H1 (cell line): ENCODE data around the gene IKZF2.

Experiments
- ASH2L ChIP-seq: fragments of 200-600, 300-600 bp; sonication (generic); IDR thresholded peaks from one replicate; pipeline ENCODE4 v1.7.1; 2017; ENCODE audit warnings: low read length
- BCL11A ChIP-seq, 2 experiments: IDR thresholded peaks; one replicate each; pipeline ENCODE4 v1.6.1; 2011; ENCODE audit warnings: low read depth in 2 of 2, low read length in 2 of 2, mild to moderate bottlenecking in 2 of 2
- EZH2 ChIP-seq: fragments of 200-600 bp; sonication (generic); IDR thresholded peaks from 2 replicates; pipeline ENCODE4 v1.7.1; 2012; ENCODE audit warnings: low read depth, mild to moderate bottlenecking, moderate library complexity, low read length, inconsistent platforms; ENCODE audit not compliant: severe bottlenecking
- HDAC2 ChIP-seq, 2 experiments: fragments of 300-600 bp in 1 of 2; sonication (generic) in 1 of 2; IDR thresholded peaks; 2 replicates each; pipeline ENCODE4 v1.6.1; 2011 to 2012; ENCODE audit warnings: low read depth in 2 of 2, low read length in 2 of 2, mild to moderate bottlenecking in 2 of 2, moderate library complexity in 2 of 2, borderline replicate concordance in 1 of 2, inconsistent platforms in 1 of 2
- MAFK ChIP-seq: IDR thresholded peaks from 2 replicates; pipeline ENCODE4 v1.6.1; 2012; ENCODE audit warnings: low read depth, mild to moderate bottlenecking, improper control_type of control experiment, low read length
- POLR2A ChIP-seq, 2 experiments: IDR thresholded peaks; 1 replicate in 1 of 2; 2 replicates in 1 of 2; pipeline ENCODE4 v1.6.1; 2011; ENCODE audit warnings: low read depth in 2 of 2, low read length in 2 of 2, mild to moderate bottlenecking in 2 of 2; ENCODE audit errors: control extremely low read depth in 1 of 2
- POLR2AphosphoS5 ChIP-seq: IDR thresholded peaks from 2 replicates; pipeline ENCODE4 v1.6.1; 2011; ENCODE audit warnings: low read depth, low read length
- TEAD4 ChIP-seq: IDR thresholded peaks from 2 replicates; pipeline ENCODE4 v1.6.1; 2012; ENCODE audit warnings: low read depth, low read length, inconsistent platforms, mixed read lengths
- TF ChIP-seq, protein P1 (sequence below), 3 experiments: IDR thresholded peaks; 1 replicate in 2 of 3; 2 replicates in 1 of 3; pipeline versions ENCODE4 v1.5.1 to v1.6.1; 2011; ENCODE audit warnings: low read length in 3 of 3, mild to moderate bottlenecking in 3 of 3, inconsistent platforms in 2 of 3, low read depth in 1 of 3, moderate library complexity in 1 of 3; ENCODE audit not compliant: insufficient read depth in 1 of 3; ENCODE audit errors: control extremely low read depth in 1 of 3
- TF ChIP-seq, protein P2 (sequence below): IDR thresholded peaks from 2 replicates; pipeline ENCODE4 v1.6.1; 2012; ENCODE audit warnings: low read length, inconsistent platforms

DNA sequence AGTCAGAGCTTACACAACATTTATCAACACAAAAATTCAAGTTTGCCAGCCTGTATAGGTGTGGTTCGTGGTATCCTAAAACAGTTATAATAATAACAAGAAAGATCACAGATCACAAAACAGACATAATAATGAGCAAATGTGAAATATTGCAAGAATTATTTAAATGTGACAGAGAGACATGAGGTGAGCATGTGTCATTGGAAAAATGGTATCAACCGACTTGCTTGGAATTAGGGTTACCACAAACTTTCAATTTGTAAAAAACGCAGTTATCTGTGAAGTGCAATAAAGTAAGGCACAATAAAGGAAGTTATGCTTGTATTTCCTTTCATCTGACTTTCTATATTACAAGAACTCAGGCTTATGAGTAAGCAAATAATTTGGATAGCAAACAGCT lies 116.8 kb downstream of the IKZF2 start:
- TF ChIP-seq ASH2L (no peak), POLR2A (IDR thresholded peaks at IDR 0.05; ENCODE audit: control extremely low read depth in 1 of 2, low read depth in 2 of 2, low read length in 2 of 2) (no peak), POLR2AphosphoS5 (no peak), MAFK (no peak), EZH2 (no peak), TEAD4 (no peak), BCL11A (IDR thresholded peaks at IDR 0.05; ENCODE audit: low read depth in 2 of 2, low read length in 2 of 2) (no peak), HDAC2 (IDR thresholded peaks at IDR 0.05; ENCODE audit: borderline replicate concordance in 1 of 2, low read depth in 2 of 2, low read length in 2 of 2) (no peak)
- TF ChIP-seq, protein P1, sequence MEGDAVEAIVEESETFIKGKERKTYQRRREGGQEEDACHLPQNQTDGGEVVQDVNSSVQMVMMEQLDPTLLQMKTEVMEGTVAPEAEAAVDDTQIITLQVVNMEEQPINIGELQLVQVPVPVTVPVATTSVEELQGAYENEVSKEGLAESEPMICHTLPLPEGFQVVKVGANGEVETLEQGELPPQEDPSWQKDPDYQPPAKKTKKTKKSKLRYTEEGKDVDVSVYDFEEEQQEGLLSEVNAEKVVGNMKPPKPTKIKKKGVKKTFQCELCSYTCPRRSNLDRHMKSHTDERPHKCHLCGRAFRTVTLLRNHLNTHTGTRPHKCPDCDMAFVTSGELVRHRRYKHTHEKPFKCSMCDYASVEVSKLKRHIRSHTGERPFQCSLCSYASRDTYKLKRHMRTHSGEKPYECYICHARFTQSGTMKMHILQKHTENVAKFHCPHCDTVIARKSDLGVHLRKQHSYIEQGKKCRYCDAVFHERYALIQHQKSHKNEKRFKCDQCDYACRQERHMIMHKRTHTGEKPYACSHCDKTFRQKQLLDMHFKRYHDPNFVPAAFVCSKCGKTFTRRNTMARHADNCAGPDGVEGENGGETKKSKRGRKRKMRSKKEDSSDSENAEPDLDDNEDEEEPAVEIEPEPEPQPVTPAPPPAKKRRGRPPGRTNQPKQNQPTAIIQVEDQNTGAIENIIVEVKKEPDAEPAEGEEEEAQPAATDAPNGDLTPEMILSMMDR (IDR thresholded peaks at IDR 0.05; ENCODE audit: control extremely low read depth in 1 of 3, insufficient read depth in 1 of 3, low read depth in 1 of 3, low read length in 3 of 3): no peak
- TF ChIP-seq, protein P2, sequence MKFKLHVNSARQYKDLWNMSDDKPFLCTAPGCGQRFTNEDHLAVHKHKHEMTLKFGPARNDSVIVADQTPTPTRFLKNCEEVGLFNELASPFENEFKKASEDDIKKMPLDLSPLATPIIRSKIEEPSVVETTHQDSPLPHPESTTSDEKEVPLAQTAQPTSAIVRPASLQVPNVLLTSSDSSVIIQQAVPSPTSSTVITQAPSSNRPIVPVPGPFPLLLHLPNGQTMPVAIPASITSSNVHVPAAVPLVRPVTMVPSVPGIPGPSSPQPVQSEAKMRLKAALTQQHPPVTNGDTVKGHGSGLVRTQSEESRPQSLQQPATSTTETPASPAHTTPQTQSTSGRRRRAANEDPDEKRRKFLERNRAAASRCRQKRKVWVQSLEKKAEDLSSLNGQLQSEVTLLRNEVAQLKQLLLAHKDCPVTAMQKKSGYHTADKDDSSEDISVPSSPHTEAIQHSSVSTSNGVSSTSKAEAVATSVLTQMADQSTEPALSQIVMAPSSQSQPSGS: no peak
